ENCODE measurements around the gene RELN. TPM values are rescaled to one million over a fixed set of nuclear protein-coding genes. Genes with fewer than 3 reads are reported as not detected.

Gene RELN
- total RNA-seq, 4 donors from 2014 or later, result 0.57 to 4.2 (median 1.5) TPM

GRCh38 chr7:103683348-103683747 lies 306.1 kb downstream of the RELN start:
- TF ChIP-seq CTCF (IDR thresholded peaks at IDR 0.05; ENCODE audit: low read depth), result no peak

GRCh38 chr7:103680161-103681144 lies 309.0 kb downstream of the RELN start:
- no peak for TF ChIP-seq CTCF (IDR thresholded peaks at IDR 0.05; ENCODE audit: low read depth)

- TF ChIP-seq CTCF (IDR thresholded peaks at IDR 0.05; ENCODE audit: low read depth), result no peak
These were observed 310.0 kb downstream of the RELN start for GRCh38 chr7:103679151-103680132.

- no peak for TF ChIP-seq CTCF (IDR thresholded peaks at IDR 0.05; ENCODE audit: low read depth)
These were observed 321.0 kb downstream of the RELN start for GRCh38 chr7:103668279-103668941.

GRCh38 chr7:103666326-103666725 lies 323.1 kb downstream of the RELN start:
- TF ChIP-seq CTCF (IDR thresholded peaks at IDR 0.05; ENCODE audit: low read depth), result no peak

- no peak for TF ChIP-seq CTCF (IDR thresholded peaks at IDR 0.05; ENCODE audit: low read depth)
These were observed 324.9 kb downstream of the RELN start for GRCh38 chr7:103664577-103664976.
